ACC112 (cell line): ENCODE data around the gene OR13C8.

Experiments
- H2AFZ ChIP-seq: fragments of 200-600 bp; sonication (generic); one replicate; pipeline ENCODE4 v1.6.0; 2017; ENCODE audit warnings: antibody characterized with exemption, low read length; ENCODE audit not compliant: unreplicated experiment
- H3K27ac ChIP-seq: fragments of 200-600 bp; sonication (generic); 2 replicates; pipeline ENCODE4 v1.5.1; 2014; ENCODE audit warnings: low read depth, mild to moderate bottlenecking, antibody characterized with exemption, low read length, moderate library complexity
- H3K27me3 ChIP-seq: fragments of 200-600 bp; sonication (generic); 2 replicates; pipeline ENCODE4 v1.6.1; 2014; ENCODE audit warnings: mild to moderate bottlenecking, antibody characterized with exemption, low read length, moderate library complexity, mixed read lengths; ENCODE audit not compliant: insufficient read depth
- H3K36me3 ChIP-seq: fragments of 200-600 bp; sonication (generic); 2 replicates; pipeline ENCODE4 v1.6.1; 2016; ENCODE audit warnings: mild to moderate bottlenecking, antibody characterized with exemption, low read length, moderate library complexity, mixed read lengths; ENCODE audit not compliant: insufficient read depth
- H3K4me1 ChIP-seq: fragments of 200-600 bp; sonication (generic); one replicate; pipeline ENCODE4 v1.6.1; 2016; ENCODE audit warnings: low read length, mixed read lengths; ENCODE audit not compliant: insufficient read depth, unreplicated experiment, control insufficient read depth
- H3K4me3 ChIP-seq: fragments of 200-600 bp; sonication (generic); 2 replicates; pipeline ENCODE4 v1.5.1; 2014; ENCODE audit warnings: mild to moderate bottlenecking, low read depth, low read length
- H3K79me2 ChIP-seq: fragments of 200-600 bp; sonication (generic); one replicate; pipeline ENCODE4 v1.6.0; 2016; ENCODE audit warnings: low read length; ENCODE audit not compliant: control insufficient read depth, unreplicated experiment, insufficient read depth

Gene OR13C8

DNA sequence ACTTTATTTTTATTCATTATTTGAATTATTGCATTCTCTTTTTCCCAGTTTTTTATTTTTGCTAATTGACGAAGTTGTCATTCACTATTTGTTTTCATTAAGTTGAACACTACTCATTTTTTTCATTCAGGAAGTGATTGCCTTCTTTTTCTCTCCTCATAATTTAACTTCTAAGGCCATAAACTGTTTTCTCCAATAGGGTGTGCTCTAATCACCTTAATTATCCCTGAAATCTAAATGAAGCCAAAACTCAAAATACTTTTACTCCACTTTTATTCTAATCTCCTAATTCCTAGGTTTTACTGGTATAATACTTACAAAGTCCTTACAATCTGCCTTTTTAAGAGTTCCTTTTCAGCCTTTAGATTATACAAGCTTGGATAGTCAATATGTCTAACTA lies 39.4 kb downstream of the OR13C8 start:
- H3K27ac ChIP-seq = no peak overlapping the region
- no peak overlapping the region for H3K4me3 ChIP-seq
- H3K79me2 ChIP-seq = no peaks in the 10 kb centered on the region
- peaks cover 9% of the 10 kb centered on the region for H3K27me3 ChIP-seq
- no peaks in the 10 kb centered on the region for H3K36me3 ChIP-seq
- H2AFZ ChIP-seq = no peak overlapping the region
- no peaks in the 10 kb centered on the region for H3K4me1 ChIP-seq

DNA sequence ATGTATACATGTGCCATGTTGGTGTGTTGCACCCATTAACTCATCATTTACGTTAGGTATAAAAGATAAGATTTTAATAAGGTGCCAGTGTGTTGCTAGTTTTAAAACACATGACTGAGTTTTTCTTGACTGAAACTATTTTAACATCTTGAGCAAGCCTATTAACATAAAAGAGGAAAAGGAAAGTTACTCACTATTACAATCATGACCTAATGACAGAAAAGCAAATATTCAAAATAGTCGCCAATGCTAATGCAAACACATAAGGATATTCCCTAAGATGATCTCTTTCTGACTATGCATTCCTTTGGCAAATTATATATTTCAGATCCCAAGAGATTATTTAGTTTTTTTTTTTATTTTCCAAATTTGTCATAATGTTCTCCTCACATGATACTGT lies 42.2 kb downstream of the OR13C8 start:
- Histone ChIP-seq H3K79me2 (no peaks in the 10 kb centered on the region), H3K27ac (no peak overlapping the region), H3K4me1 (no peaks in the 10 kb centered on the region), H3K36me3 (no peaks in the 10 kb centered on the region), H3K27me3 (peaks cover 9% of the 10 kb centered on the region), H3K4me3 (no peak overlapping the region), H2AFZ (no peak overlapping the region)

DNA sequence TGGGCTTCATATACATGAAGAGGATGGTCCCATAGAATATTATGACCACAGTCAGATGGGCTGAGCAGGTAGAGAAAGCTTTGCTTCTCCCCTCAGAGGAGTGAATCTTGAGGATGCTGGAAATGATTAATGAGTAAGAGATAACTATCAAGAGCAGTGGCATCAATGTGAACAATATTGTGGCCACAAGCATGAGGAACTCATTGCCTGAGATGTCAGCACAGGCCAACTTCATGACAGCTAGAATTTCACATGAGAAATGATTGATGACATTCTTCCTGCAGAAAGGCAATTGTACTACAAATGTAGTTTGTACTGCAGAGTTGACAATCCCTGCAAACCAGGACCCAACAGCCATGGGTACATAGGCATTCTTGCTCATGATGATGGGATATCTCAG lies 48.5 kb downstream of the OR13C8 start:
- Histone ChIP-seq H3K4me1 (no peaks in the 10 kb centered on the region), H3K36me3 (no peaks in the 10 kb centered on the region), H3K27me3 (peaks cover 3% of the 10 kb centered on the region; the same call in 1 of the 2 replicates), H3K4me3 (no peak overlapping the region), H2AFZ (no peak overlapping the region), H3K27ac (no peak overlapping the region), H3K79me2 (no peaks in the 10 kb centered on the region)

DNA sequence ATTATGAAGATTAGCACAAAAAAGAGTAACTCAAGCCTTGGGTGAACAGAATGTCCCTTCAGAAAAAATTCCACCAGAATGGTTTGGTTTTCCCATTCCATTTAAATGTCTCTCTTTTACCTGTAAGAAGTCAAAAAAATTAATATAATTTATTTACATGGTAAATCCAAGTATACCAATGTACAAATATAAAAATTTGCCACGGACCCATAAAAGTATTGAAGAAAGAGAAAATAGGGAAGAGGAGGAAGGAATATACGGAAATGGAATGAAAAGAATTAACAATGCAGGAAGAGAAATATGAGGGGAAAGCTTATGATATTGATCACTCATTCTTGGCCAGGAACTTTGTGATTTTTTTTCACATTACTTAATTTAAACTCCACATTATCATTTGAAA lies 49.1 kb downstream of the OR13C8 start, which contains the start of gene OR13C9:
TSS of gene OR13C9 (minus strand) at position 101 of the 400 bp plus-strand sequence. CDS start at position 101, 0 bp downstream.
- Histone ChIP-seq H3K4me1 (no peaks in the 10 kb centered on the region), H3K36me3 (no peaks in the 10 kb centered on the region), H3K4me3 (no peak within 1 kb of the TSS), H3K27ac (no peak within 1 kb of the TSS), H3K79me2 (no peaks in the 10 kb centered on the region), H3K27me3 (no peaks in the 10 kb centered on the region; the same call in 1 of the 2 replicates), H2AFZ (no peak within 1 kb of the TSS)
